ENCODE measurements around the gene HAUS1. TPM values are rescaled to one million over a fixed set of nuclear protein-coding genes. Genes with fewer than 3 reads are reported as not detected.

The HAUS1 gene
- total RNA-seq, 4 donors from 2014 or later, result 21.5 to 47.8 (median 36.1) TPM

- Histone ChIP-seq H3K9me3 (no peaks in the 10 kb centered on the region), H3K36me3 (no peaks in the 10 kb centered on the region), H3K4me3 (no peak overlapping the region), H3K27me3 (no peaks in the 10 kb centered on the region), H3K4me1 (no peaks in the 10 kb centered on the region), H3K27ac (no peak overlapping the region)
- intact Hi-C loops (cut with DNase I; ENCODE audit: low total_unique reads), result no loop called here
- no peak for DNase-seq
- TF ChIP-seq CTCF (IDR thresholded peaks at IDR 0.05) (no peak), POLR2A (IDR thresholded peaks at IDR 0.05) (no peak)
Observed at GRCh38 chr18:46166261-46166970, 62.2 kb downstream of the HAUS1 start.

GRCh38 chr18:46167971-46168370, 63.8 kb downstream of the HAUS1 start:
- intact Hi-C loops (cut with DNase I; ENCODE audit: low total_unique reads), result no loop called here
- no peak for DNase-seq
- Histone ChIP-seq H3K27me3 (no peaks in the 10 kb centered on the region), H3K4me3 (no peak overlapping the region), H3K9me3 (no peaks in the 10 kb centered on the region), H3K4me1 (no peaks in the 10 kb centered on the region), H3K36me3 (no peaks in the 10 kb centered on the region), H3K27ac (no peak overlapping the region)
- no peak for TF ChIP-seq CTCF (IDR thresholded peaks at IDR 0.05)
- no peak for TF ChIP-seq POLR2A (IDR thresholded peaks at IDR 0.05)

- Histone ChIP-seq H3K9me3 (no peaks in the 10 kb centered on the region), H3K36me3 (no peaks in the 10 kb centered on the region), H3K27ac (no peak overlapping the region), H3K27me3 (no peaks in the 10 kb centered on the region), H3K4me3 (no peak overlapping the region), H3K4me1 (no peaks in the 10 kb centered on the region)
- TF ChIP-seq CTCF (IDR thresholded peaks at IDR 0.05) (no peak), POLR2A (IDR thresholded peaks at IDR 0.05) (no peak)
- intact Hi-C loops (cut with DNase I; ENCODE audit: low total_unique reads), result no loop called here
- no peak for DNase-seq
Observed at GRCh38 chr18:46169464-46169941, 65.3 kb downstream of the HAUS1 start.

GRCh38 chr18:46171331-46171730, 67.1 kb downstream of the HAUS1 start:
- no peaks in the 10 kb centered on the region for H3K27me3 ChIP-seq
- intact Hi-C loops (cut with DNase I; ENCODE audit: low total_unique reads), result no loop called here
- no peak overlapping the region for H3K27ac ChIP-seq
- H3K9me3 ChIP-seq, result no peaks in the 10 kb centered on the region
- H3K36me3 ChIP-seq, result no peaks in the 10 kb centered on the region
- no peak overlapping the region for H3K4me3 ChIP-seq
- no peak for DNase-seq
- TF ChIP-seq POLR2A (IDR thresholded peaks at IDR 0.05) (no peak), CTCF (IDR thresholded peaks at IDR 0.05) (no peak)
- H3K4me1 ChIP-seq, result no peaks in the 10 kb centered on the region

- no peaks in the 10 kb centered on the region for H3K27me3 ChIP-seq
- peak overlapping the region; percentile 84 to 87 for H3K27ac ChIP-seq
- H3K9me3 ChIP-seq, result no peaks in the 10 kb centered on the region
- no peaks in the 10 kb centered on the region for H3K36me3 ChIP-seq
- peak in 1 of 2 donors; percentile 62 for TF ChIP-seq POLR2A (IDR thresholded peaks at IDR 0.05)
- TF ChIP-seq CTCF (IDR thresholded peaks at IDR 0.05), result peak; percentile 75 to 83 (median 78)
- intact Hi-C loops (cut with DNase I; ENCODE audit: low total_unique reads), result no loop called here
- peak overlapping the region; percentile 87 to 97 for H3K4me3 ChIP-seq
- DNase-seq, result peak; percentile 83 to 90
- H3K4me1 ChIP-seq, result no peaks in the 10 kb centered on the region
Observed at GRCh38 chr18:46173393-46174341, 69.5 kb downstream of the HAUS1 start.

Data from uterus (tissue), 4 donors.